Activated CD4-positive, alpha-beta T cell treated with anti-CD3 and anti-CD28 coated beads for 36 hours (primary cell): Measurements from ENCODE around the gene GATA2. TPM values are rescaled to one million over a fixed set of nuclear protein-coding genes. Genes with fewer than 3 reads are reported as not detected.
A peak's percentile ranks its signal among the peaks of the same experiment; 100 is the strongest.

ENCODE experiments used
- ATAC-seq: fragments of 200-7000 bp; cut with Tn5 transposase; one replicate; pipeline ENCODE4 v1.10.0; 2021; ENCODE audit warnings: mild to moderate bottlenecking, moderate library complexity
- CTCF ChIA-PET: fragments of 350-600 bp; sonication (Branson Sonifier 250); formaldehyde crosslinking; loops from one replicate; lab custom pipeline; 2021; ENCODE audit warnings: antibody characterized with exemption; lab: Charles Lee
- POLR2A ChIA-PET: fragments of 350-600 bp; sonication (Branson Sonifier 250); formaldehyde crosslinking; loops from one replicate; lab custom pipeline; 2021; ENCODE audit warnings: antibody characterized with exemption, inconsistent platforms; lab: Charles Lee
- DNase-seq: peaks from one replicate; pipeline ENCODE4 v3.0.0-alpha.2; 2020
- H3K27ac Mint-ChIP-seq: one replicate; pipeline ENCODE4 v1.8.0; 2021; ENCODE audit warnings: mixed read lengths
- H3K27me3 Mint-ChIP-seq: one replicate; pipeline ENCODE4 v1.8.0; 2021; ENCODE audit warnings: mixed read lengths
- H3K36me3 Mint-ChIP-seq: one replicate; pipeline ENCODE4 v1.8.0; 2021; ENCODE audit warnings: low read depth, mixed read lengths
- H3K4me1 Mint-ChIP-seq: one replicate; pipeline ENCODE4 v1.8.0; 2021; ENCODE audit warnings: mixed read lengths
- H3K4me3 Mint-ChIP-seq: one replicate; pipeline ENCODE4 v1.8.0; 2021; ENCODE audit warnings: mild to moderate bottlenecking, moderate library complexity, mixed read lengths
- H3K9me3 Mint-ChIP-seq: one replicate; pipeline ENCODE4 v1.8.0; 2021; ENCODE audit warnings: low read depth, mixed read lengths
- intact Hi-C, 2 experiments: fragments of 100-400 bp; cut with DNase I in 1 of 2; cut with micrococcal nuclease in 1 of 2; formaldehyde crosslinking; loops; one replicate each; pipeline versions ENCODE4 v1.14.2 to v1.15.1; 2022 to 2024; cut with DNase I, micrococcal nuclease
- total RNA-seq, 2 experiments: library from RNA; stranded (reverse); gene quantifications; one replicate each; pipeline ENCODE4 v1.2.3, GENCODE V29; 2021

Gene GATA2
- total RNA-seq, 2 experiments from 2014 or later, result 0.05 to 0.07 TPM

DNA sequence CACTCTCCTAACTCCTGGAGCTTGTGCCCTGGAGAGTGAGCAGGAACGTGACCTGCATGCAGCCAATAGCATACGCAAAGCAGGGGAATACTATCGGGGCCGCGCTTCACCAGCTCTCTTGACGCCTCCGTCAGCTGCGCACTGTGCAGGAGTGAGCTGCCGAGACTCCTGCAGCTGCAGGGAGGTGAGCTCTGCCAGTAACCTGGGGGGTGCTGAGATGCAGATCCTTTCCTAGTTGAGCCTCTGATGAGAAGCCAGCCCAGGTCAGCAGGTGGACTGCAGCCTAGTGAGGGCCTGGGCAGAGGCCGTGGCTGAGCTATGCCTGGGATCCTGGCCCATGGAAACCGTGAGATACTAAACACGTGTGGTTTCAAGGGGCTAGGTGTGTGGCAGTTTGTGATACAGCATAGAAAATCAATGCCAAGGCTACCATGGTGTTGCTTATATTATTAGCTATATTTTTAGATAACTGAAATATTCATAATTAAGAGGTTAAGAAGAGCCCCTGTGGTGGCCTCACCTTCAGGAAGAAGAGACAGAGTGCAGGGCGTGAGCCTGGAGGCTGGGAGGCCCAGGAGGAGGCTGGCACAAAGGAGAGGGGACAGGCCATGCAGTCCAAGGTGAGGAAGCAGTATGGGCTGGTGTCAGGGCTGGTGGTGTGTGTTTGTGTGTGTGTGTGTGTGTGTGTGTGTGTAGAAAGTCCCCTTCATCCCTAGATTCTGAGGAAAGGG, 20.4 kb downstream of the GATA2 start:
- Mint-ChIP-seq H3K27ac (no peak overlapping the region), H3K4me3 (no peak overlapping the region), H3K4me1 (no peaks in the 10 kb centered on the region), H3K36me3 (no peaks in the 10 kb centered on the region), H3K9me3 (no peaks in the 10 kb centered on the region), H3K27me3 (peaks cover 4% of the 10 kb centered on the region)
- ChIA-PET POLR2A (no interaction called here), CTCF (interaction anchor here (0.8 kb wide), 1 partner anchor 8 kb away, joined by 3 read pairs; no protein-coding TSS in a partner anchor)
- ATAC-seq, result no peak
- intact Hi-C loops, result no loop called here
- DNase-seq, result no peak

DNA sequence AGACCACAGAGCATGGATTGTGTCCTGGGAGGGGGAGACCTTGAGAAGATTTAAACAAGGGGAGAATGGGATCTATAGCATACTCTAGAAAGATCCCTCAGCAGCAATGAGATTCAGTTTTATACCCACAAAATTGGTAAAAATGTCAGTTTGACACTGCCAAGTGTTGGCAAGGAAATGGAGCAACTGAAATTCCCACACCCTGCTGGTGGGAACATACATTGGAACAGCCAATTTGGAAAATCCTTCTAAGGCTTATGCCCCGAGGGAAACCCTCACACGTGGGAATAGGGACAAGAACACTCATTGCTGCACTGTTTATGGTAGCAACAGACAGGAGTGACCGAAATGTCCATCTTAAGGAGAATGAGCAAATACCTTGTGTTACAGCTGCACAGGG, 21.3 kb downstream of the GATA2 start:
- peaks cover 7% of the 10 kb centered on the region for H3K27me3 Mint-ChIP-seq
- peaks cover 7% of the 10 kb centered on the region for H3K4me1 Mint-ChIP-seq
- H3K27ac Mint-ChIP-seq, result no peak overlapping the region
- no peaks in the 10 kb centered on the region for H3K36me3 Mint-ChIP-seq
- no peak for DNase-seq
- H3K9me3 Mint-ChIP-seq, result no peaks in the 10 kb centered on the region
- no peak overlapping the region for H3K4me3 Mint-ChIP-seq
- intact Hi-C loops, result no loop called here
- ChIA-PET POLR2A (no interaction called here), CTCF (no interaction called here)
- no peak for ATAC-seq

DNA sequence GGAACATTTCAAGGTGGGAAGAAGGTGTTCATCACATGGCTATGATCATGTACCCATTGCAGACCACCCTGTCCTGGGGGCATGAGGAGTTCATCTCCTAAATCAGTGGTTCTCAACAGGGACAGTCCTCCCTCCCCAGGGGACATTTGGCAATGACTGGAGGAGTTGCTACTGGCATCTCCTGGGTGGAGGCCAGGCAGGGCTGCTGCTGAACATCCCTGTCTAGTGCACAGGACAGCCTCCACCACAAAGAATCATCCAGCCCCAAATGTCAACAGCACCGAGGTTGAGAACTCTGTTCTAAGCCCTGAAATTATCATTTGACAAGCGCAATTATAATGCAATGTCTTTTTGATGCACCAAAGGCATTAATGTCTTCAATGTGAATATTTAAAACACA, 21.9 kb downstream of the GATA2 start:
- ATAC-seq (no peak), DNase-seq (no peak)
- Mint-ChIP-seq H3K4me3 (no peak overlapping the region), H3K4me1 (peaks cover 7% of the 10 kb centered on the region), H3K36me3 (no peaks in the 10 kb centered on the region), H3K27ac (no peak overlapping the region), H3K27me3 (peaks cover 7% of the 10 kb centered on the region), H3K9me3 (no peaks in the 10 kb centered on the region)
- ChIA-PET POLR2A (no interaction called here), CTCF (interaction anchor here (0.5 kb wide), 1 partner anchor 27 kb away, joined by 3 read pairs; no protein-coding TSS in a partner anchor)
- intact Hi-C loops, result no loop called here

DNA sequence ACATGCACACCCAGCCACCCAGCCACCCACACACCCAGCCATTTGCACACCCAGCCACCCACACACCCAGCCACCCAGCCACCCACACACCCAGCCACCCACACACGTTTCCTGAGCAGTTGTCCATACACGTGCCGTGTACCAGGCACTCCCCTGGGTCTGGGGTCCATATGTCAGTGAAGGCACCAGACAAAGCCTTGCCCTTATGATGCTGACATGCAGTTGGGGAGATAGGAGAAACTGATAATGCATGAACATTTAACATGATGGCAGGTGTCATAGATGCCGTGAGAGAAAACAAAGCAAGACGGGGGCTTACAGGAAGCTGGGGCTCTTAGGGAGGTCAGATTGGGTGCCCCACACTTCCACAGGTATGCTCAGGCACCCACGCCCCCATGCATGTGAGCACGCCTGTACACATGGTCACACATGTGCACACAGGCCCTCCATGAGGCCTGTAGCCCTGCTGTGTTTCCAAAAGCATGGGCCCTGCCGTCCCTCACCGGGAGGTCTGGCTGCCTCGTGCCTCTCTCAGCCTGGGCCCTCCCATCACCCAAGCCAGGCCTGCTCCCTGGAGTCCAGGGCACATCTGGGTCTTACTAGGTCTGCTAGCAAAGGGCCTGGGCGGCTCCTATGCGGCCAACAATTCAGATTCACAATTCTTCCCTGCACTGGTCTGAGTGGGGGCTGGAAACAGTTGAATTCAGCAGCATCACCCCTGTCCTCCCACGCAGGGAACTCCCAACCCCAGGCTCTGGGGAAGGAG, 22.7 kb downstream of the GATA2 start:
- ChIA-PET CTCF (no interaction called here), POLR2A (no interaction called here)
- H3K4me3 Mint-ChIP-seq, result no peak overlapping the region
- peaks cover 7% of the 10 kb centered on the region for H3K4me1 Mint-ChIP-seq
- H3K36me3 Mint-ChIP-seq, result no peaks in the 10 kb centered on the region
- ATAC-seq, result no peak
- no peaks in the 10 kb centered on the region for H3K9me3 Mint-ChIP-seq
- DNase-seq, result no peak
- H3K27ac Mint-ChIP-seq, result no peak overlapping the region
- H3K27me3 Mint-ChIP-seq, result peaks cover 11% of the 10 kb centered on the region
- intact Hi-C loops, result no loop called here

DNA sequence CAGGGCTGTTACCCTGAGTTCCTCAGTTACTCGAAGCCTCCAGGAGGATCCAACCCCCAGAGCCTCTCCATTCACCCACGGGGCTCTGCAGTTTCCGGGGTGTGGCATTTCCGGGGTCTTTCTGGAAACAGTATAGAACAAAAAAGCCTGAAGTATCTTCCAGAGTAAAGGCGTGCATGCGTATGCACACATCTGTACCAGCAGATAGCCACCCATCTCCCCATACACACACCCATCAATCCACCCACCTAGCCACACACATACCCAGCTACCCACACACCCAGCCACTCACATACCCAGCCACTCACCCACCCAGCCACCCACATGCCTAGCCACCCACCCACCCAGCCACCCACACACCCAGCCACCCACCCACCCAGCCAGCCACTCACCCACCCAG, 23.4 kb downstream of the GATA2 start:
- ATAC-seq, result no peak
- ChIA-PET CTCF (no interaction called here), POLR2A (no interaction called here)

DNA sequence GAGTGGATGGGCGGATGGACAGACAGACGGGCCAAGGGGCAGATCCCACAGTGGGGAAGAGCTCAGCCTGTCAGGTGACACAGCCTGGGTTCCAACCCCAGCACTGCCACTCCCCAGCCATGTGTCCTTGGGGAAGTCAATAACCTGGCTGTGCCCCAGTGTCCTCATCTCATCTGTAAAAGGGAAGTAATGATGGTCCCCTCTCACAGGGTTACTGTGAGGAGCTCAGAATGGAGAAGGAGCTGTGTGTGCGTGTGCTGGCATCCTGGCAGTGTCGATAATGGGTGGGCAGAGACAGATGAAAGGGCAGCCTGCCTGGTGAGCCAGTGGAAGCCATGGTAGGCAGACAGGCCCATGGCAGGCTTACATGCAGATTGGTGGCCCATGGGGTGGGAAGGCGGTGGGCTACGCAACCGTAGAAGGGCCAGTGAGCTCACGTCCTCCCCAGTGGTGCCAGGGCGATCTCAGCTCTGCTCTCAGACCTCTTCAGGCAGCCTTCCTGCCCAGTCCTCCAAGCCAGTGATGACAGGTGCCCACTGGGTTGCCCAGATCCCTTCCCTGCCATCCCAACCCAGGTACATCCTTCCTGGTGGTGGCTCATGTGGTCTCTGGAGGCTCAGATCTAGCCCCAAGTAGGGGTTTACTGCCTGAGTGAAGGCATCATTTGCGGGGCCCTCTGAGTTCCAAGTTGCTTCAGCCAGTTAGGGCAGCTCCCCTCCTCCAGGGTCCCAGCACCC, 24.0 kb downstream of the GATA2 start:
- Mint-ChIP-seq H3K36me3 (no peaks in the 10 kb centered on the region), H3K4me1 (peaks cover 7% of the 10 kb centered on the region), H3K4me3 (no peak overlapping the region), H3K27ac (no peak overlapping the region), H3K27me3 (peaks cover 12% of the 10 kb centered on the region), H3K9me3 (no peaks in the 10 kb centered on the region)
- ChIA-PET CTCF (no interaction called here), POLR2A (no interaction called here)
- ATAC-seq (no peak), DNase-seq (no peak)
- intact Hi-C loops, result no loop called here

More for the DNA sequence above, 23.4 kb downstream of the GATA2 start:
- Mint-ChIP-seq H3K36me3 (no peaks in the 10 kb centered on the region), H3K27ac (no peak overlapping the region), H3K4me1 (peaks cover 7% of the 10 kb centered on the region), H3K27me3 (peaks cover 12% of the 10 kb centered on the region), H3K9me3 (no peaks in the 10 kb centered on the region), H3K4me3 (no peak overlapping the region)
- no peak for DNase-seq
- intact Hi-C loops, result no loop called here

DNA sequence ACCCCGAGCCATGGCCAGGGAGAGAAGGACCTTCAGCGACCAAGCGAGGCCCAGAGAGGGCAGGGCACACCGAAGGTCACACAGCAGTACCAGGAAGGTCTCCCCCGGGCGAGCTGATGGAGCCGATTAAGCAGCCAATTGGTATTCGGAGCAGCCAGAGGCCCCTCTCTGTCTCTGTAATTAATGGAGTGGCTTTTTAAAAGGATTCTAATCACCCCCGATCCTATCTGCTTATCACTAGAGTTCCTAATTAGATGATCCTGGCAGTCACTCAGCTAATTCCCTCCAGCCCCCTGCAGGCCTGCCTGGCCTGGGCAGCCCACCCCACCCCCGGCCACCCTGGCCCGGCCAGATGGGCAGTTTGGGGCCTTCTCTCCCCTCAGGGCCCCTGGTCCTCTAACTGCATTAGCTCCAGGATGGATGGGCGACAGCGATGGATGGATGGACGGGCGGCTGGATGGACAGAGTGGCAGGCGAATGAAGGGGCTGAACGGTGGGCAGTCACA, 24.7 kb downstream of the GATA2 start:
- ChIA-PET POLR2A (no interaction called here), CTCF (interaction anchor here (0.6 kb wide), 1 partner anchor 180 kb away, joined by 4 read pairs; no protein-coding TSS in a partner anchor)
- ATAC-seq, result no peak
- no peak overlapping the region for H3K27ac Mint-ChIP-seq
- H3K36me3 Mint-ChIP-seq, result no peaks in the 10 kb centered on the region
- intact Hi-C loops, result no loop called here
- DNase-seq, result no peak
- H3K4me1 Mint-ChIP-seq, result peaks cover 7% of the 10 kb centered on the region
- no peak overlapping the region for H3K4me3 Mint-ChIP-seq
- H3K9me3 Mint-ChIP-seq, result no peaks in the 10 kb centered on the region
- peaks cover 12% of the 10 kb centered on the region for H3K27me3 Mint-ChIP-seq

DNA sequence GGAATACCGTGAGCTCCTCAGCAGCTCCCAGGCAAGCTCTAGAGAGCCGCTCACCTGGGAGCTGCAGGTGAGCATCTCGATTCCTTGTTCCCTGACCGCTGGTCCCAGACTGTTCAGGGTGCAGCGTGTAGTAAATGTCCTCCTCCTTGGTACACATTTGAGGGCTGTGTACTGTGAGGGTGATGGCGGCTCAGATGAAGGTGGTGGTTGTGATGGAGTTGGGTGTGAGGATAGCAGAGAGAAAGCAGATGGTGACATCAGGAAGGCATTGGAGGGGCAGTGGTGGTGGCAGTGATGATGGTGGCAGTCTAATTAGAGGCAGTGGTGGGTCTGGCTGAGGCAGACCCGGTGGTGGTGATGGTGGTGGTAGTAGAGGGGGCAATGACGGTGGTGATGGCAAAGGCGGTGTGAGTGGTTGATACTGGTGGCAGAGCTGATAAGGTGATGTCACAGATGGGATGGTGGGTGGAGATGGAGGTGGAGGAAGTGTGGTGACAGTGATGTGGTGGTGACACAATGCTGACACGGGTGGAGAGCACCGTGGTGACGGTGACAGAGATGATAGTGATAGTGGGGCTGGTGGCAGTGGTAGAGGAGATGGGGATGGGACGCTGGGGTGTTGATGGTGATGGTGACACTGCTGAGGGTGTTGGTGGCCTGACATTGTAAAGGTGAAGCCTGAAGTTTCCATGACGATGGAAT, 26.0 kb downstream of the GATA2 start, which contains the start of gene DNAJB8:
TSS of gene DNAJB8 (minus strand) at position 51 of the 702 bp plus-strand sequence. CDS start 3,645 bp downstream, outside the sequence.
- no peak within 1 kb of the TSS for H3K4me3 Mint-ChIP-seq
- peak; percentile 54 for DNase-seq
- H3K36me3 Mint-ChIP-seq, result no peaks in the 10 kb centered on the region
- peak; percentile 91 for ATAC-seq
- H3K9me3 Mint-ChIP-seq, result no peaks in the 10 kb centered on the region
- peaks cover 7% of the 10 kb centered on the region for H3K4me1 Mint-ChIP-seq
- CTCF ChIA-PET, result interaction anchor here (0.6 to 0.7 kb wide), 2 partner anchors 37 to 150 kb away, joined by 3 read pairs; no protein-coding TSS in a partner anchor
- POLR2A ChIA-PET, result no interaction called here
- H3K27me3 Mint-ChIP-seq, result peaks cover 12% of the 10 kb centered on the region
- H3K27ac Mint-ChIP-seq, result no peak within 1 kb of the TSS
- intact Hi-C loops, result no loop called here

DNA sequence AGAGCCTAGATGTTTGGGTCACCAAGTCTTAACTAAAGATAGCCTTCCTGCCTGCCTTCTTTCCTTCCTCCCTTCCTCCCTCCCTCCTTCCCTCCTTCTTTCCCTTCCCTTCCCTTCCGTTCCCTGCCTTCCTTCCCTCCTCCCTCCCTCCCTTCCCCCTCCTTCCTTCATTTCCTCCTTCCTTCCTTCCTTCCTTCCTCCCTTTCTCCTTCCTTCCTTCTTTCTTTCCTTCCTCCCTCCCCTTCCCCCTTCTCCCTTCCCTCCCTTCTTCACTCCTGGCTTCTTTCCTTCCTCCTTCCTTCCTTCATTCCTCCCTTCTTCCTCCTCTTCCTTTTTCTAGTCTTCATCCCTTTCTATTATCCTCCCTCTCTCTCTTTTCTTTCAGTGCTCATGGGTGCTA, 28.3 kb downstream of the GATA2 start:
- POLR2A ChIA-PET, result no interaction called here
- DNase-seq (no peak), ATAC-seq (no peak)
- intact Hi-C loops, result no loop called here
- CTCF ChIA-PET, result interaction anchor here (1.4 to 2.1 kb wide), 2 partner anchors 16 to 19 kb away, joined by 3 to 11 read pairs; no protein-coding TSS in a partner anchor
- Mint-ChIP-seq H3K9me3 (no peaks in the 10 kb centered on the region), H3K4me3 (no peak overlapping the region), H3K27me3 (peaks cover 9% of the 10 kb centered on the region), H3K27ac (no peak overlapping the region), H3K36me3 (no peaks in the 10 kb centered on the region), H3K4me1 (peaks cover 7% of the 10 kb centered on the region)

DNA sequence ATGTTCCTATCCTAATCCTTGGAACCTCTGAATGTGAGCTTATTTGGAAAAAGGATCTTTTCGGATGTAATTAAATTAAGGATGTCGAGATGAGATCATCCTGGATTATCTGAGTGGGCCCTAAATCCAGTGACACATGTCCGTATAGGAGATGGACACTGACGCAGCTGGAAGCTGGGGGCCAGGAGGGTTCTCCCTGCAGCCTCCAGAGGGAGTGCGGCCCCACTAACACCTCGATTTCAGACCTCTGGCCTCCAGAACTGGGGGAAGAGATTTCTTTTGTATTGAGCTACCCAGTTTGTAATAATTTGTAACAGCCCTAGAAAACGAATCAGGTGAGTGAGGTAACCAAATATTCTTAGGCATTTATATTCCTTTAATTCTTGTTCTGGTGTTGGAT, 28.8 kb downstream of the GATA2 start:
- Mint-ChIP-seq H3K27me3 (peaks cover 9% of the 10 kb centered on the region), H3K4me3 (no peak overlapping the region), H3K27ac (no peak overlapping the region), H3K36me3 (no peaks in the 10 kb centered on the region), H3K4me1 (peaks cover 7% of the 10 kb centered on the region), H3K9me3 (no peaks in the 10 kb centered on the region)
- intact Hi-C loops, result no loop called here
- ATAC-seq, result no peak
- CTCF ChIA-PET, result interaction anchor here (2.1 kb wide), 1 partner anchor 15 kb away, joined by 11 read pairs; no protein-coding TSS in a partner anchor
- POLR2A ChIA-PET, result no interaction called here
- no peak for DNase-seq
